Heart right ventricle (tissue), 16 donors: ENCODE results near the gene PRR30. TPM values are rescaled to one million over a fixed set of nuclear protein-coding genes. Genes with fewer than 3 reads are reported as not detected.

Experiments used
- ATAC-seq, 8 donors: fragments of 200-7000 bp; cut with Tn5 transposase; one replicate each; pipeline ENCODE4 v1.9.1; 2020; ENCODE audit warnings: mild to moderate bottlenecking in 8 of 8, moderate library complexity in 8 of 8, moderate number of reproducible peaks in 1 of 8
- DNase-seq, 2 donors: peaks; one replicate each; pipeline ENCODE4 v3.0.0-alpha.2; 2020
- H3K27ac ChIP-seq, 10 donors: fragments of 200-600 bp; sonication (generic) in 2 of 10; one replicate each; pipeline versions ENCODE4 v1.5.0 to v1.8.0; 2020 to 2022; ENCODE audit warnings: mild to moderate bottlenecking in 3 of 10
- H3K27me3 ChIP-seq, 7 donors: fragments of 200-600 bp; one replicate each; pipeline ENCODE4 v1.8.0; 2021 to 2022; ENCODE audit warnings: mild to moderate bottlenecking in 2 of 7
- H3K36me3 ChIP-seq, 9 donors: fragments of 200-600 bp; sonication (generic) in 1 of 9; one replicate each; pipeline versions ENCODE4 v1.5.0 to v1.8.0; 2020 to 2022; ENCODE audit warnings: mild to moderate bottlenecking in 2 of 9
- H3K4me1 ChIP-seq, 9 donors: fragments of 200-600 bp; sonication (generic) in 1 of 9; one replicate each; pipeline versions ENCODE4 v1.5.0 to v1.8.0; 2020 to 2022; ENCODE audit warnings: mild to moderate bottlenecking in 4 of 9
- H3K4me3 ChIP-seq, 10 donors: fragments of 200-600 bp; sonication (generic) in 2 of 10; one replicate each; pipeline versions ENCODE4 v1.5.0 to v1.8.0; 2020 to 2022; ENCODE audit warnings: mild to moderate bottlenecking in 7 of 10, moderate library complexity in 2 of 10
- H3K9me3 ChIP-seq, 11 donors: fragments of 200-600 bp in 10 of 11; sonication (generic) in 2 of 11; one replicate each; pipeline versions ENCODE4 v1.5.0 to v1.8.0; 2013 to 2022; ENCODE audit warnings: mild to moderate bottlenecking in 2 of 11, control low read depth in 1 of 11, moderate library complexity in 1 of 11
- CTCF ChIP-seq, 9 donors: fragments of 200-600 bp; sonication (generic) in 2 of 9; IDR thresholded peaks; one replicate each; pipeline versions ENCODE4 v1.5.0 to v1.8.0; 2021 to 2022; ENCODE audit warnings: antibody characterized with exemption in 9 of 9, mild to moderate bottlenecking in 5 of 9, moderate library complexity in 1 of 9
- WGBS, 2 donors: extraction: QIAGEN DNeasy Blood & Tissue Kit; methylation state at CpG; one replicate each; pipeline ENCODE4 v1.1.7; 2013; ENCODE audit warnings: inconsistent platforms in 1 of 2; 5-methylcytosine and 5-hydroxymethylcytosine counted together
- intact Hi-C, 10 donors: fragments of 100-400 bp; cut with DNase I; formaldehyde crosslinking; loops; one replicate each; pipeline versions ENCODE4 v1.11.1 to v1.14.2; 2022
- polyA plus RNA-seq, 2 donors: library from polyadenylated mRNA; stranded (reverse); fragments of 200-250 nt; gene quantifications; one replicate each; pipeline ENCODE4 v1.2.3, GENCODE V29; 2013
- total RNA-seq, 10 donors: library from RNA; stranded (reverse); fragmentation: NEBNext Ultra II Directional in 3 of 10; extraction: Animal tissue kit (Norgen Biotek cat#: 25700) in 3 of 10; gene quantifications; one replicate each; pipeline versions ENCODE4 v1.2.1 to v1.2.4, GENCODE V29; 2021 to 2023
- donor health status: Arrhythmogenic right ventricular cardiomyopathy.
- donor health status: ischemic (EF 13 %, LVEDD 7.1; RV severe dilation, severe dysfunction).
- donor health status: healthy with polysubstance abuse.
- donor health status: DM: no; HTN: yes; CAD: no.
- donor health status: DM: no; HTN: no; CAD: no.
- donor health status: ischemic (EF 25% LVEDD 6.9; RV normal size, moderate dysfunction).
- donor health status: ischemic (EF 25% LVEDD 5.7; RV mildly dilated, moderate dysfunction).
- donor health status: healthy.
- donor health status: DM: yes; HTN: yes; CAD: no.
- donor health status: Ischemic cardiomyopathy.
- donor health status: ischemic (EF 35%, LVEDD 5.7; RV mildly dilated, moderate dysfunction).
- donor health status: nonischemic (EF 11% LVEDD 7.7; RV severe dilation, severe dysfunction).
- donor health status: DM: yes; HTN: yes; CAD: no.
- donor health status: PGD.
- donor health status: ischemic (EF 29% LVEDD 5.4; RV normal size, mild dysfunction).
- donor health status: nonischemic (EF 23%, LVEDD 6.1; RV moderate dilation, normal function).

PRR30 gene
- total and polyA plus RNA-seq, 12 donors: not detected

GRCh38 chr2:27089111-27089954 is 49.9 kb downstream of the PRR30 start:
- peaks cover 5 to 27% (median 21%) of the 10 kb centered on the region in 9 donors for H3K4me1 ChIP-seq
- 89 to 92% methylated on average over 14 of the region's 14 CpGs for WGBS, 2 donors
- ATAC-seq: no peak
- no peaks in the 10 kb centered on the region for H3K36me3 ChIP-seq
- intact Hi-C loops: loop anchor here in 8 of 10 donors (5.0 to 10.0 kb wide), 6 partner anchors 37 to 127 kb away; partner anchors contain the start of genes TMEM214 (in 4 of the 8) and AGBL5 (in 2 of the 8)
- TF ChIP-seq CTCF (IDR thresholded peaks at IDR 0.05): no peak
- H3K27ac ChIP-seq: no peak overlapping the region
- DNase-seq: no peak
- no peaks in the 10 kb centered on the region for H3K9me3 ChIP-seq
- H3K4me3 ChIP-seq: no peak overlapping the region
- H3K27me3 ChIP-seq: no peaks in the 10 kb centered on the region

- Histone ChIP-seq H3K27me3 (no peaks in the 10 kb centered on the region), H3K4me1 (peaks cover 5 to 30% (median 21%) of the 10 kb centered on the region in 9 donors), H3K27ac (no peak overlapping the region), H3K4me3 (no peak overlapping the region), H3K9me3 (no peaks in the 10 kb centered on the region), H3K36me3 (no peaks in the 10 kb centered on the region)
- 87 to 89% methylated on average over 6 of the region's 6 CpGs for WGBS, 2 donors
- intact Hi-C loops: loop anchor here in 8 of 10 donors (5.0 to 10.0 kb wide), 6 partner anchors 36 to 126 kb away; partner anchors contain the start of genes TMEM214 (in 4 of the 8) and AGBL5 (in 2 of the 8)
- no peak for TF ChIP-seq CTCF (IDR thresholded peaks at IDR 0.05)
- DNase-seq (no peak), ATAC-seq (no peak)
These were observed 50.6 kb downstream of the PRR30 start for GRCh38 chr2:27088634-27089033.

- intact Hi-C loops: loop anchor here in 8 of 10 donors (2.0 to 10.0 kb wide), 8 partner anchors 36 to 126 kb away; partner anchors contain the start of genes TMEM214 (in 5 of the 8) and AGBL5 (in 4 of the 8)
- H3K9me3 ChIP-seq: no peaks in the 10 kb centered on the region
- 86 to 88% methylated on average over 5 of the region's 5 CpGs for WGBS, 2 donors
- no peak for DNase-seq
- no peaks in the 10 kb centered on the region for H3K27me3 ChIP-seq
- H3K4me1 ChIP-seq: peaks cover 5 to 37% (median 22%) of the 10 kb centered on the region in 9 donors
- no peak for TF ChIP-seq CTCF (IDR thresholded peaks at IDR 0.05)
- no peak for ATAC-seq
- peaks cover 0 to 4% (median 0%) of the 10 kb centered on the region in 9 donors for H3K36me3 ChIP-seq
- H3K27ac ChIP-seq: no peak overlapping the region
- no peak overlapping the region for H3K4me3 ChIP-seq
These were observed 51.3 kb downstream of the PRR30 start for GRCh38 chr2:27087823-27088410.

Other genes starting within 250 kb of the PRR30 start
- 10 to 100 TPM; 34.9 to 62.0 (median 47.2) TPM for gene MAPRE3, start 168.8 kb downstream of the PRR30 start, total RNA-seq
- 10 to 100 TPM; 23.0 to 68.8 TPM for gene MAPRE3, start 168.8 kb downstream of the PRR30 start, polyA plus RNA-seq
- 10 to 100 TPM; 24.7 to 53.4 (median 28.0) TPM for gene TMEM214, start 106.4 kb downstream of the PRR30 start, total RNA-seq
- gene TMEM214, start 106.4 kb downstream of the PRR30 start, polyA plus RNA-seq: 10 to 100 TPM; 41.5 to 48.6 TPM
- gene AGBL5, start 87.7 kb downstream of the PRR30 start, total RNA-seq: 10 to 100 TPM in 6 of 10 donors, 1 to 10 TPM in 4; 7.9 to 16.8 (median 11.7) TPM
- gene AGBL5, start 87.7 kb downstream of the PRR30 start, polyA plus RNA-seq: 1 to 10 TPM; 4.2 to 6.5 TPM
- 100 to 1,000 TPM; 342 to 457 (median 388) TPM for gene OST4, start 67.8 kb downstream of the PRR30 start, total RNA-seq
- 100 to 1,000 TPM; 336 to 456 TPM for gene OST4, start 67.8 kb downstream of the PRR30 start, polyA plus RNA-seq
- 10 to 100 TPM in 7 of 10 donors, 1 to 10 TPM in 3; 6.8 to 53.2 (median 12.2) TPM for gene EMILIN1, start 60.8 kb downstream of the PRR30 start, total RNA-seq
- gene EMILIN1, start 60.8 kb downstream of the PRR30 start, polyA plus RNA-seq: 10 to 100 TPM; 40.8 to 41.0 TPM
- gene KHK, start 52.6 kb downstream of the PRR30 start, total RNA-seq: 1 to 10 TPM in 9 of 10 donors, under 1 TPM in 1; 0.32 to 4.6 (median 2.3) TPM
- gene KHK, start 52.6 kb downstream of the PRR30 start, polyA plus RNA-seq: 1 to 10 TPM; 2.2 TPM
- gene CGREF1, start 20.3 kb downstream of the PRR30 start, total RNA-seq: 1 to 10 TPM in 3 of 10 donors, under 1 TPM in 7; 0.21 to 1.2 (median 0.68) TPM
- under 1 TPM; 0.57 to 0.73 TPM for gene CGREF1, start 20.3 kb downstream of the PRR30 start, polyA plus RNA-seq
- gene ABHD1, start 15.6 kb downstream of the PRR30 start, total RNA-seq: 1 to 10 TPM in 9 of 10 donors, under 1 TPM in 1; 0.81 to 3.5 (median 2.5) TPM
- gene ABHD1, start 15.6 kb downstream of the PRR30 start, polyA plus RNA-seq: 10 to 100 TPM in 1 of 2 donors, under 1 TPM in 1; 0.29 to 12.1 TPM
- gene PREB, start 4.8 kb downstream of the PRR30 start, total RNA-seq: 10 to 100 TPM; 41.6 to 57.2 (median 48.7) TPM
- gene PREB, start 4.8 kb downstream of the PRR30 start, polyA plus RNA-seq: 10 to 100 TPM; 60.9 to 73.7 TPM
- under 1 TPM in 8 of 10 donors, not detected in 2; 0.05 to 0.21 (median 0.08) TPM for gene TCF23, start 9.6 kb upstream of the PRR30 start, total RNA-seq
- under 1 TPM; 0.07 to 0.09 TPM for gene TCF23, start 9.6 kb upstream of the PRR30 start, polyA plus RNA-seq
- 100 to 1,000 TPM; 116 to 162 (median 129) TPM for gene ATRAID, start 72.6 kb upstream of the PRR30 start, total RNA-seq
- gene ATRAID, start 72.6 kb upstream of the PRR30 start, polyA plus RNA-seq: 100 to 1,000 TPM; 140 to 144 TPM
- 10 to 100 TPM in 3 of 10 donors, 1 to 10 TPM in 7; 5.3 to 17.0 (median 8.8) TPM for gene SLC5A6, start 72.9 kb upstream of the PRR30 start, total RNA-seq
- gene SLC5A6, start 72.9 kb upstream of the PRR30 start, polyA plus RNA-seq: 10 to 100 TPM in 1 of 2 donors, 1 to 10 TPM in 1; 9.3 to 20.5 TPM
- 10 to 100 TPM in 1 of 10 donors, 1 to 10 TPM in 9; 6.1 to 10.6 (median 7.2) TPM for gene CAD, start 78.0 kb upstream of the PRR30 start, total RNA-seq
- 1 to 10 TPM; 8.3 to 8.6 TPM for gene CAD, start 78.0 kb upstream of the PRR30 start, polyA plus RNA-seq
- gene SLC30A3, start 123.6 kb upstream of the PRR30 start, total RNA-seq: 10 to 100 TPM in 7 of 10 donors, 1 to 10 TPM in 3; 6.0 to 35.8 (median 10.6) TPM
- gene SLC30A3, start 123.6 kb upstream of the PRR30 start, polyA plus RNA-seq: 1 to 10 TPM; 4.3 to 7.4 TPM
- gene DNAJC5G, start 136.0 kb upstream of the PRR30 start, total RNA-seq: 1 to 10 TPM in 9 of 10 donors, under 1 TPM in 1; 0.94 to 6.0 (median 1.6) TPM
- gene DNAJC5G, start 136.0 kb upstream of the PRR30 start, polyA plus RNA-seq: 1 to 10 TPM in 1 of 2 donors, under 1 TPM in 1; 0.19 to 3.7 TPM
- 100 to 1,000 TPM; 204 to 303 (median 249) TPM for gene TRIM54, start 143.0 kb upstream of the PRR30 start, total RNA-seq
- 100 to 1,000 TPM; 131 to 568 TPM for gene TRIM54, start 143.0 kb upstream of the PRR30 start, polyA plus RNA-seq
- 1 to 10 TPM in 5 of 10 donors, under 1 TPM in 4, not detected in 1; 0.51 to 2.0 (median 1.1) TPM for gene UCN, start 169.0 kb upstream of the PRR30 start, total RNA-seq
- 1 to 10 TPM; 3.3 to 4.1 TPM for gene UCN, start 169.0 kb upstream of the PRR30 start, polyA plus RNA-seq
- gene MPV17, start 183.7 kb upstream of the PRR30 start, total RNA-seq: 10 to 100 TPM; 40.8 to 84.9 (median 66.6) TPM
- 100 to 1,000 TPM in 1 of 2 donors, 10 to 100 TPM in 1; 93.9 to 220 TPM for gene MPV17, start 183.7 kb upstream of the PRR30 start, polyA plus RNA-seq
- 10 to 100 TPM; 21.8 to 30.3 (median 23.6) TPM for gene GTF3C2, start 217.4 kb upstream of the PRR30 start, total RNA-seq
- gene GTF3C2, start 217.4 kb upstream of the PRR30 start, polyA plus RNA-seq: 10 to 100 TPM; 17.6 to 29.8 TPM
- 10 to 100 TPM; 26.4 to 47.9 (median 34.7) TPM for gene EIF2B4, start 230.9 kb upstream of the PRR30 start, total RNA-seq
- gene EIF2B4, start 230.9 kb upstream of the PRR30 start, polyA plus RNA-seq: 10 to 100 TPM; 60.4 to 70.7 TPM
- gene SNX17, start 231.2 kb upstream of the PRR30 start, total RNA-seq: 10 to 100 TPM; 54.5 to 82.5 (median 68.8) TPM
- gene SNX17, start 231.2 kb upstream of the PRR30 start, polyA plus RNA-seq: 10 to 100 TPM; 32.4 to 79.8 TPM
- gene ZNF513, start 241.3 kb upstream of the PRR30 start, total RNA-seq: 10 to 100 TPM in 1 of 10 donors, 1 to 10 TPM in 9; 4.5 to 11.5 (median 6.8) TPM
- 10 to 100 TPM; 12.6 to 15.4 TPM for gene ZNF513, start 241.3 kb upstream of the PRR30 start, polyA plus RNA-seq